ENCODE results near the gene ZBP1. TPM values are rescaled to one million over a fixed set of nuclear protein-coding genes. Genes with fewer than 3 reads are reported as not detected.

Gene ZBP1
- total RNA-seq, 1 donor from 2014 or later: 0.43 TPM

Other genes with a start within 250 kb of the ZBP1 start
- 63.1 TPM for gene RBM38, start 229.0 kb downstream of the ZBP1 start, total RNA-seq
- not detected for gene CTCFL, start 95.3 kb downstream of the ZBP1 start, total RNA-seq
- gene PCK1, start 59.3 kb downstream of the ZBP1 start, total RNA-seq: 0.48 TPM
- 34.8 TPM for gene PMEPA1, start 89.6 kb upstream of the ZBP1 start, total RNA-seq